HG02610 (cell line): Measurements from ENCODE around the gene PRKN.
"Not testable (repeated sequence)": the region's sequence is repeated elsewhere in the genome, so short reads cannot be mapped to it uniquely, and the experiment has no call there.

Source experiments
- ATAC-seq: cut with Tn5 transposase; IDR thresholded peaks from one replicate; pipeline ENCODE4 v1.9.1; 2021; ENCODE audit warnings: mild to moderate bottlenecking, moderate library complexity; ENCODE audit not compliant: unreplicated experiment

The PRKN gene

DNA sequence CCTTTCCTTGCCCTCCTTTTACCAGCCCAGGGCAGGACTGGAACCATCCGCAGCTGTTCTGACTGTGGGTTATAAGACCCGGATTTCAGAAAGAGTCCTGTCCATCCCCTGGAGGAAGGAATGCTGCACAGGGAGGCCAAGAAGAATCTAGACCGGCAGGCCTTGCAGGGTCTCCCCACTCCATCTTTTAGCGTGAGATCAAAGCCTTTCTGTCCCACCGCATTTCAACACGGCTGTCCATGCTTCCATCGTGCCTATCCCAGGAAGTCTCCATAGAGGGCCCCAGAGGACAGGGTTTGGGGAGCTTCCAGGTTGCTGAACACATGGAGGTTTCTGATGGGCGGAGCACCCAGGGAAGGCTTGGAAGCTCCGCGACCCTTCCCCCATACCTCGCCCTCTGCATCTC lies 1374.4 kb downstream of the PRKN start:
- no peak for ATAC-seq

- no peak for ATAC-seq
Measured at GRCh38 chr6:161351858-161352257, 1375.7 kb downstream of the PRKN start.

GRCh38 chr6:161349886-161350285 lies 1377.7 kb downstream of the PRKN start:
- no peak for ATAC-seq

DNA sequence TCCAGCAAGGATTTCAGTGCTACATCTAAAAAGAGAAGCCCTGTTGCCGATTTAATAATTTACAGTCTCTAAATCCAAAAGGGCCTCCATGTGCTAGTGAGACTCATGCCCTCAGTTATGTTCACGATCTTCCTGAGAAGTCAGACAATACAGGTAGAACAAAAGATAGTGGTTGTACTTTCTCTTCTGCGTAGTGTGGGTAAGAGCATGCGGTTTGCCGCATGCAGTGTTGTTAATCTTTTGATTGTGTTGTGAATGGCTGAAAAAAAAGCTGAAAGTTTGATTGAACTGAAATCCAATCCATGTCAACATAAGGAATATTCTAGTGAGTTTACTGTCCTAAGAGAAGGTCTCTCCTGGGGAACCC lies 1379.0 kb downstream of the PRKN start:
- ATAC-seq = no peak

DNA sequence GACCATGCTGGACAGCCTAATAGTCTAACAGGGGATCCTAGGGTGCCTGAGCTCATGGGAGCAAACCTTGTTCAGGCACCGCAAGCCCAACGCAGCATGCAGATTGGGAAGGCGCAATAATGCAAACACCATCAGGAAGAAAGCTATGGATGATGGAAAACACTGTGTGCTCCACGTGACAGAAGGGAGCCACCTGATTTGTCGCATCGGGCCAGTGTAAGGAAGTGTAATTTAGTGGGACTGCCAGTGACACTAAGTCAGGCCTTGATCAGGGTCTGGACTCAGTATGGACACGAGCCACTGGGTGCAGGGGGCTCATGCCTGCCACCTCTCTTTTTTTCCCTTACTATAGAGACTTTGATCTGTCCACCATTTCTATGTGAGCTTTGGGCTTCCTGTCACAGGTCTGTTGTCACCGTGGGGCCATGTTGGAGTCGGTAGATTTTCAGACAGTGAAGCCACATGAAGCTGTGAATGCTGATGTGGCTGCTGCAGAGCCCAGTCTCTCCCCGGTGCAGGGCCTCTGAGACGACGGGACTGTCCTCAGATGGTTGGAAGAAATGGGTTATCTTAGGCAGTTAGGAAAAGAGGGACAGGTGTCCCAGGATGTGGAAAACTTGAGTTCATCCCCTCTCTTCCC lies 1379.5 kb downstream of the PRKN start:
- ATAC-seq = no peak

DNA sequence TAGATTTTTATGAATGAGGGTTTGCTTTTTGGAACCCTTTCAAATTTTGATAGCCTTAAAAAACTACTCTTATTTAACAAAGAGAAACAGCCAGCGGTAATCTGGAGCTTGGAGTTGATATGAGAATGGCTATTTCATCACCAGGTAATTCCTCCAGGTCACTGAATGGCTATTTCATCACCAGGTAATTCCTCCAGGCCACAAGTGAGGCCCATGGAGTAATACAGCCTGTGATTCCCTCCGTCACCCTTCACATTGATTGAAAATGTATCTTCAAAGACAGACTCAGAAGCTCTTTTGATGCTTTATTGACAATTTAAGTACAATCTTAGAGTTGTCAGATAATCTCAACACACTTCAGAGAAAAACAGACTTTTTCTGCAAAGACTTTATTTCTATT lies 1380.4 kb downstream of the PRKN start:
- ATAC-seq = no peak

DNA sequence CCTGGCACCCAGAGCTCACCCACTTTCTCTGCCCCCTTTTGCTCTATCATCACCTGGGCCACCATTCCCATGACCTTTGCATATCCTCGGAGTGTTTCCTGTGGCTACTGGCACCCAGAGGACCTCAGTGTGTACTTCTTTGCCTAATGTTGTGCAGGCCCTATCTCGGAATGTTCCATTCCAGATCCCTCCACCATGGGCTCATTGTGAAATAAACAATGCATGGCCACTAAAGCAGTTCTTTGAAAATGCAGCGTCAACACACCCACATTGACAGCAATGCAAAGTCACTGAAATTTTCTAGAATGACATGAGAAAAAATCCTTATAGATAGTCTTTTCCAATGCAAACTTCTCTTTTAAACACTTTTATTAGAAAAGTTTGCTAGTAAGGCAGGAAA lies 1380.8 kb downstream of the PRKN start:
- ATAC-seq = no peak

DNA sequence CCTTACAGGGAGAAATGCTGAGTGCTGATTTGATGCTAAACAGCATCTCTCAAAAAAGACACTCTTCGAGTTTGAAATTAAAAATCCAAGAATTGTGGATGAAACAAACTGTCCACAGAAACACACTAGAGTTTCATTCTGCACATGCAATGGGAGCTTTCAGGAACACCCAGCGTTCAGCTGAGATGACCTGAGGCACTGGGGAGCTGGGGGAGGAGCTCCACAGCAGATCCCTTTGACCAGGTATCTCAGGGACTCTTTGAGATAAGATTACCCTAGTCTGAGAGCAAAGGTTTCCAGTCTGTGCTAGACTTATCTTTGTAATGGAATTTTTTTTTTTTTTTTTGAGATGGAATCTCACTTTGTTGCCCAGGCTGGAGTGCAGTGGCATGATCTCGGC lies 1382.9 kb downstream of the PRKN start:
- no peak for ATAC-seq

GRCh38 chr6:161342039-161342438 lies 1385.5 kb downstream of the PRKN start:
- no peak for ATAC-seq

DNA sequence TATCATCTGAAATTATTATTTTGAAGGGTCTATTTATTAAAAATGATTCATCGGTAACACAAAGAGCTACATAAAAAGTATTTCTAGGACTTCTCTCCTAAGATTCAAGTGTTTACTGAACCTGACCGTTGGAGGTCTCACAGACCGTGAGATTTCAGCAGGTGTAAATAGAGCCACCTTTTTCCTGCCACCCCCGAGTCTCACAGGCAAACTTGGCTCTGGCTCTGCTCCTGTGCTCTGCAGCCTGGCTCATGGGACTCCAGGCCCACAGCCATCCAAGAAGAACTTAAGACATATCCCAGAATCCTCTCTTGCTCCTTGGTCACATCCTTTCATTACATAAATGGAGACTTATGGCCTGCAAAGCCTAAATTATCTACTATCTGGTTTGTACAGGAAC lies 1385.9 kb downstream of the PRKN start:
- ATAC-seq = no peak

- ATAC-seq = no peak
Measured at GRCh38 chr6:161338015-161338414, 1389.6 kb downstream of the PRKN start.

DNA sequence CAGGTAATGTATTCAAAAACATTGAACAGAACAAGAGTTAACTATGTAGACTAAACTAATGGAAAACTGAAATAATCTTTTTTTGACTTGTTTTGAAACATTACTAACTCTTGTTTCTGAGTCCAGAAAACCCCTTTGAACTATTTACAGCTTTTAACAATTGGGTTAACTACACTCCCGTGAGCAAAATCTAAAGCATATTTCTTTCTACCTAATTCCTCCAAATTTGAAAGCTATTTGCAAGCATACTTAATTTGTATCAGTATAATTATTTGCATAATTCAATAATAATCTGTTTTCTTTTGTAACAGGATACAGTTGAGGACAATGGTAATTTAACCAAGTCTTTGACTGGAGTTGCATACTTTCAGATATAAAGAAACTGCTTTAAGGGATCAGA lies 1391.1 kb downstream of the PRKN start:
- ATAC-seq = no peak

DNA sequence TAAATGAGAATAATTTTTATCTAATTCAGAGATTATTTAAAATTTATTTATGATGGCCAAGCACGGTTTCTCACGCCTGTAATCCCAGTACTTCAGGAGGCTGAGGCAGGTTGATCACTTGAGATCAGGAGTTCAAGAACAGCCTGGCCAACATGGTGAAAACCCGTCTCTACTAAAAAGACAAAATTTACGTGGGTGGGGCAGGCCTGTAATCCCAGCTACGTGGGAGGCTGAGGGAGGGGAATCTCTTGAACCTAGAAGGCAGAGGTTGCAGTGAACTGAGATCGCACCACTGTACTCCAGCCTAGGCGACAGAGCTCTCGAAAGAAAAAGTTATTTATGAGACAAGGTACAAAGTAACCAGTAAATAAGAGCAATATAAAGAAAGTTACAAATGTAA lies 1394.2 kb downstream of the PRKN start:
- no peak for ATAC-seq

DNA sequence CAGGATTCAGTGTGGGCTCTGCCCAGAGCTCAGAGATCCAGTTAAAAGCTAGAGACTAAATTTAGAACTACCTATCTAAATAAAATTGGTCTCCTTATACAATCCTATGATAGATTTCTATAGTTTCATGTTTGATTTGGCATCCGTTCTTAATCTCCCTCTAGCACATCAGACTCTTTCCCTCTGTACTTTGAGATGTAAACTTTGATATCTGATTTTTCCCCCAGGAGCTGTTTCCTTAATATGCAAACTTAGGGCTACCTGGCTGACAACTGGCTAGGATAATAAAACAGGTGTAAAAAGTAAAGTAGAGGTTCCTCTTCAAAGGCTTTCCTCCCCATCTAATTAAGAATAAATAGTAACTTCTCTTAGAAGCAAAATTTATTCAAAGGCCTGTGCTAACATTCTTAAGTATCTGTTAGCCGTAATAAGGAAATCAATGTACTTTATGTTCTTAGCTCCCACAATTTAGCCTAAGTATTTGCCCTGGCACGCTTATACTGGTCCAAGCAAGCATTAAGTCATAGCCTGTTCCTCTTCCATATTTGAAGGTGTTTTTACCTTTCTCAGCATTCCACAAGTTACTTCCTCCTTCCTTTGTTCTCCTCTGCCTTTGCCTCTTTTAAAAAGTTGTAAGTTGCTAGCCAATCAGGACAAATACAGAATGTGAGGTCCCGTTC lies 1396.0 kb downstream of the PRKN start:
- ATAC-seq = not testable (repeated sequence)

- no peak for ATAC-seq
Measured at GRCh38 chr6:161327360-161327953, 1400.1 kb downstream of the PRKN start.

DNA sequence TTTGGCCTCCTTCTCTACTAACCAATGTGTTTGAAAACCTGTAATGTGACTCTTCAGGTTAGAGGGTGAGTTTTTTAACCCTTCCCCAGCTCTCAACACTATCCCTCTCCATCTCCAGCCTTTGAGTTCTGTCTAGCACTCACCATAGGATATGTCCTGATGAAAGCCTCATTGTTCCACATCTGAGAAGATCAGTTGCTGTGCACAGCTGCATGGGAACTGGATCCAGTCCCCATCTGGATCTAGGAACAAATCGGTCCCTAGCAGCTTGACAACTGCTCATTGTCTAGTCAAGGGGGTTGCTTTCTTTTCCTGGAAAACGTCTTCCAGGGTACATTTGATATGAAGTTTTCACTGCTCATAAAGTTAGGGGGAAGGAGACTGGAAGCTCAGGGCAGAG lies 1408.3 kb downstream of the PRKN start:
- ATAC-seq = no peak

DNA sequence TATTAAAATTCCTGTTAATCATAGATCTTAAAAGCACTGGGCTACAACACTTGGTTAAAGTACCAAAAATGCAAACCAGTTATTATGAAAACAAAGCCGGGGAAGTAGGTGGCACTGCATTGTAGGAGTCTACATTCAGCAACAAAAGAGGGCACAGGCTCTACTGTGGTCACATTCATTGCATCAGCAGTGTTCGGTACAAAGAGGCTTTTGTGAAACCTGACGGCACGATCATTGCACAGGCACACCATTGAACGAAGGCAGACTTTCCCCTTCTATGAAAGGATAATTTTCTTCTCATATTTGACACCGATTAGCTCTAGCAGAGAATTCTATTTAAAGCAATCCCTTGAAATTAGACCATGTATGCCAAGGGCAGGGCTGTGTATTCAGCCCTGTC lies 1409.1 kb downstream of the PRKN start:
- no peak for ATAC-seq

- ATAC-seq = no peak
Measured at GRCh38 chr6:161316531-161316930, 1411.0 kb downstream of the PRKN start.

DNA sequence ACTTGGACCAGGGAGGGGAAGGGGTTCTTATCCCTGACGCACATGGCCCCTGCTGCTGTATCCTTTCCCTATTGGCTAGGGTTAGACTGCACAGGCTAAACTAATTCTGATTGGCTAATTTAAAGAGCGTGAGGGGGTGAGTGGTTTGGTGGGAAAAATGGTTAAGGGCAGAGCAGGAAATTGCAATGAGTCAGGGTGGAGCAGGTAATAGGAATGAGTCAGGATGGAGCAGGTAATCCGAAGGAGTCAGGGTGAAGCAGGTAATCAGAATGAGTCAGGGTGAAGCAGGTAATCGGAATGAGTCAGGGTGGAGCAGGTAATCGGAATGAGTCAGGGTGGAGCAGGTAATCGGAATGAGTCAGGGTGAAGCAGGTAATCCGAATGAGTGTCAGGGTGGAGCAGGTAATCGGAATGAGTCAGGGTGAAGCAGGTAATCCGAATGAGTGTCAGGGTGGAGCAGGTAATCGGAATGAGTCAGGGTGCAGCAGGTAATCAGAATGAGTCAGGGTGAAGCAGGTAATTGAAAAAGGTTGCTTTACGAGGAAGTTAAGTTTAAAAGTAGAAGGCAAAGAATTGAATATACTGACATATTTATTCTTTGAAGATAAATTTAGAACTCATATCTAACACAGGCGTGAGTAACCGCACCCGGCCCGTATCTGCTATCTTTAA lies 1412.2 kb downstream of the PRKN start:
- ATAC-seq = not testable (repeated sequence)

- ATAC-seq = not testable (repeated sequence)
Measured at GRCh38 chr6:161314541-161315245, 1412.9 kb downstream of the PRKN start.

GRCh38 chr6:161313940-161314509 lies 1413.5 kb downstream of the PRKN start:
- ATAC-seq = no peak
